ENCODE results near the gene ZNHIT2. TPM values are rescaled to one million over a fixed set of nuclear protein-coding genes. Genes with fewer than 3 reads are reported as not detected.

ZNHIT2 gene
- total and polyA plus RNA-seq, 2 of the 13 experiments (the other 11 are each of a cell fraction or from before 2014, with no cell fraction given) = 1.1 to 6.5 TPM

GRCh38 chr11:65083834-65084597 is 33.5 kb downstream of the ZNHIT2 start, which contains the start of the genes CDCA5 and ZFPL1 (continued):
- TF ChIP-seq ZNF570 (CRISPR knock-in tag; IDR thresholded peaks at IDR 0.05; ENCODE audit: borderline replicate concordance) = no peak
- TF ChIP-seq YY1 (IDR thresholded peaks at IDR 0.05; ENCODE audit: insufficient read depth, insufficient replicate concordance, low read depth, low read length) = peak; percentile 64
- no peak for TF ChIP-seq ZSCAN12 (CRISPR knock-in tag; IDR thresholded peaks at IDR 0.05)
- peak; percentile 64 for TF ChIP-seq KLF11 (CRISPR knock-in tag; IDR thresholded peaks at IDR 0.05)
- TF ChIP-seq, protein P1, sequence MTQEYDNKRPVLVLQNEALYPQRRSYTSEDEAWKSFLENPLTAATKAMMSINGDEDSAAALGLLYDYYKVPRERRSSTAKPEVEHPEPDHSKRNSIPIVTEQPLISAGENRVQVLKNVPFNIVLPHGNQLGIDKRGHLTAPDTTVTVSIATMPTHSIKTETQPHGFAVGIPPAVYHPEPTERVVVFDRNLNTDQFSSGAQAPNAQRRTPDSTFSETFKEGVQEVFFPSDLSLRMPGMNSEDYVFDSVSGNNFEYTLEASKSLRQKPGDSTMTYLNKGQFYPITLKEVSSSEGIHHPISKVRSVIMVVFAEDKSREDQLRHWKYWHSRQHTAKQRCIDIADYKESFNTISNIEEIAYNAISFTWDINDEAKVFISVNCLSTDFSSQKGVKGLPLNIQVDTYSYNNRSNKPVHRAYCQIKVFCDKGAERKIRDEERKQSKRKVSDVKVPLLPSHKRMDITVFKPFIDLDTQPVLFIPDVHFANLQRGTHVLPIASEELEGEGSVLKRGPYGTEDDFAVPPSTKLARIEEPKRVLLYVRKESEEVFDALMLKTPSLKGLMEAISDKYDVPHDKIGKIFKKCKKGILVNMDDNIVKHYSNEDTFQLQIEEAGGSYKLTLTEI (CRISPR knock-in tag; conservative IDR thresholded peaks at IDR 0.05) = no peak
- no peak for TF ChIP-seq SP140L (CRISPR knock-in tag; IDR thresholded peaks at IDR 0.05; ENCODE audit: borderline replicate concordance)
- peak; percentile 88 for TF ChIP-seq ZNF230 (CRISPR knock-in tag; IDR thresholded peaks at IDR 0.05)
- TF ChIP-seq DNMT1 (CRISPR knock-in tag; IDR thresholded peaks at IDR 0.05) = no peak
- TF ChIP-seq LCORL (IDR thresholded peaks at IDR 0.05) = no peak
- TF ChIP-seq LCORL (CRISPR knock-in tag; IDR thresholded peaks at IDR 0.05) = peak; percentile 14; the same call in 1 of the 2 replicates
- TF ChIP-seq, protein P2, sequence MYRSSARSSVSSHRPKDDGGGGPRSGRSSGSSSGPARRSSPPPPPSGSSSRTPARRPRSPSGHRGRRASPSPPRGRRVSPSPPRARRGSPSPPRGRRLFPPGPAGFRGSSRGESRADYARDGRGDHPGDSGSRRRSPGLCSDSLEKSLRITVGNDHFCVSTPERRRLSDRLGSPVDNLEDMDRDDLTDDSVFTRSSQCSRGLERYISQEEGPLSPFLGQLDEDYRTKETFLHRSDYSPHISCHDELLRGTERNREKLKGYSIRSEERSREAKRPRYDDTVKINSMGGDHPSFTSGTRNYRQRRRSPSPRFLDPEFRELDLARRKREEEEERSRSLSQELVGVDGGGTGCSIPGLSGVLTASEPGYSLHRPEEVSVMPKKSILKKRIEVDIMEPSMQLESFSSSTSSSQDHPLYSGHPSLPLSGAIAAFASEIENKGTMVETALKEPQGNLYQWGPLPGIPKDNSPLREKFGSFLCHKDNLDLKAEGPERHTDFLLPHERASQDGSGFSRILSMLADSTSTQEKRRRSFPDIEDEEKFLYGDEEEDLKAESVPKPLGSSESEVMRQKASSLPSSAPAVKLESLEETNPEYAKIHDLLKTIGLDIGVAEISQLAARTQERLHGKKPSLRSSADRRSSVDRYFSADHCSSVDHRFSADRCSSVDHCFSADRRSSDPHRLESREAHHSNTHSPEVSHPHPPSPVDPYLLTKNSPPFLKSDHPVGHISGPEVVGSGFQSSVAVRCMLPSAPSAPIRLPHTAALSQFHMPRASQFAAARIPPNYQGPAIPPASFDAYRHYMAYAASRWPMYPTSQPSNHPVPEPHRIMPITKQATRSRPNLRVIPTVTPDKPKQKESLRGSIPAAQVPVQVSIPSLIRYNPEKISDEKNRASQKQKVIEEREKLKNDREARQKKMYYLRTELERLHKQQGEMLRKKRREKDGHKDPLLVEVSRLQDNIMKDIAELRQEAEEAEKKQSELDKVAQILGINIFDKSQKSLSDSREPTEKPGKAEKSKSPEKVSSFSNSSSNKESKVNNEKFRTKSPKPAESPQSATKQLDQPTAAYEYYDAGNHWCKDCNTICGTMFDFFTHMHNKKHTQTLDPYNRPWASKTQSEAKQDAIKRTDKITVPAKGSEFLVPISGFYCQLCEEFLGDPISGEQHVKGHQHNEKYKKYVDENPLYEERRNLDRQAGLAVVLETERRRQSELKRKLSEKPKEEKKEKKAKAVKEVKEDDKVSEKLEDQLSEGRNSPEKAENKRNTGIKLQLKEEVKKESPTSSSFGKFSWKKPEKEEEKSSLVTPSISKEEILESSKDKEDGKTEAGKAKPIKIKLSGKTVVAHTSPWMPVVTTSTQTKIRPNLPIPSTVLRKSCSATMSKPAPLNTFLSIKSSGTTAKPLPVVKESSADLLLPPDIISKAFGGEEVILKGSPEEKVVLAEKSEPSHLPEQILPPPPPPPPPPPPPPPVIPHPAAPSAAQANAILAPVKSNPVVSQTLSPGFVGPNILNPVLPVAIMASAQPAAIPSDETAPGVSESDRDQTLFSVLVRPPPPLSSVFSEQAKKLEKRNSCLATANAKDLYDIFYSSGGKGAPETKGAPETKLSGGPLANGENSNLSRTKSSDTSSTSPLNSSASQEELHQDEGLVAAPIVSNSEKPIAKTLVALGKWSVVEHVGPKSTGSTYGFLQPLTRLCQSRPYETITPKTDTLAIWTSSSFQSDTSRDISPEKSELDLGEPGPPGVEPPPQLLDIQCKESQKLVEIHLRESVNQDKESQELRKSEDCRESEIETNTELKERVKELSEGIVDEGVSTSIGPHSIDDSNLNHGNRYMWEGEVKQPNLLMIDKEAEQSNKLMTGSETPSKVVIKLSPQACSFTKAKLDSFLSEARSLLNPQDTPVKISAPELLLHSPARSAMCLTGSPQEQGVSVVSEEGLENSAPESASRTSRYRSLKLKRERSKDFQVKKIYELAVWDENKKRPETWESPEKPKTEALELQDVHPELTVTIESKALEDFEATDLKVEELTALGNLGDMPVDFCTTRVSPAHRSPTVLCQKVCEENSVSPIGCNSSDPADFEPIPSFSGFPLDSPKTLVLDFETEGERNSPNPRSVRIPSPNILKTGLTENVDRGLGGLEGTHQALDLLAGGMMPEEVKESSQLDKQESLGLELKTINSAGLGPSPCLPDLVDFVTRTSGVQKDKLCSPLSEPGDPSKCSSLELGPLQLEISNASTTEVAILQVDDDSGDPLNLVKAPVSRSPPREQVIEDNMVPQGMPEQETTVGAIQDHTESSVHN (CRISPR knock-in tag; IDR thresholded peaks at IDR 0.05) = no peak
- no peak for TF ChIP-seq ZFP36L2 (CRISPR knock-in tag; IDR thresholded peaks at IDR 0.05)
